HG02938 (cell line): ENCODE results near the gene ISCA1.

Experiments
- ATAC-seq: cut with Tn5 transposase; IDR thresholded peaks from one replicate; pipeline ENCODE4 v1.9.1; 2021; ENCODE audit warnings: mild to moderate bottlenecking, moderate library complexity; ENCODE audit not compliant: unreplicated experiment

ISCA1 gene

DNA sequence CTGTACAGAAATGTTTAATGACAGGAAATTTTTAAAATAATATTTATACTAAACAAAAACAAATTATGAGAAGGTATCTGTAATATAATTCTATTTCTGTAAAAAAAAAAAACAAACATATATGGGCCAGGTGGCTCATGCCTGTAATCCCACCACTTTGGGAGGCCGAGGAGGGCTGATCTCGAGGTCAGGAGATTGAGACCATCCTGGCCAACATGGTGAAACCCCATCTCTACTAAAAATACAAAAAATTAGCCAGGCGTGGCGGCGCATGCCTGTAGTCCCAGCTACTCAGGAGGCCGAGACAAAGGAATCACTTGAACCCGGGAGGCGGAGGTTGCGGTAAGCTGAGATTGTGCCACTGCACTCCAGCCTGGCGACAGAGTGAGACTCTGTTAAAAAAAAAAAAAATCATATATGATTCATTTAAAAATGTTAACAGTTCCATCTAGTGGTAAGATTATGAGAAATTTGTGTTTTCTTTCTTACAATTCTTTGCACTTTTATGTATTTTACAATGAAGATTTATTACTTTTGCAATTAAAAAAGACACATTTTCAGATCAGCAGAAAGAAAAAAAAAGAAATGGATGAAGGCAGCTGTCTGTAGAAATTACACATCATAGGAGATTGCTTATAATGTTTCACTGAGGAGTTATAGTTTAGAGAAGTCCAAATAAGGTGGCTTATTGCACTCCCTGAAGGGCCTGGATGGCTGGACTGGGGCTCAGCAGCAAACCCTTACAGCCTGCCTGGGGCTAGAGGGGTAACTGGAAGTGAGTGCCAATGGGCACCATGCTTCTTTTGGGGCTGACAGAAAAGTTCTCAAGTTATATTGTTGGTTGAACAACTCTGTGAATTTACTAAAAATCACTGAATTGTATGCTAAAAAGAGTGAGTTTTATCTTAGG lies 43.2 kb downstream of the ISCA1 start:
- no peak for ATAC-seq

DNA sequence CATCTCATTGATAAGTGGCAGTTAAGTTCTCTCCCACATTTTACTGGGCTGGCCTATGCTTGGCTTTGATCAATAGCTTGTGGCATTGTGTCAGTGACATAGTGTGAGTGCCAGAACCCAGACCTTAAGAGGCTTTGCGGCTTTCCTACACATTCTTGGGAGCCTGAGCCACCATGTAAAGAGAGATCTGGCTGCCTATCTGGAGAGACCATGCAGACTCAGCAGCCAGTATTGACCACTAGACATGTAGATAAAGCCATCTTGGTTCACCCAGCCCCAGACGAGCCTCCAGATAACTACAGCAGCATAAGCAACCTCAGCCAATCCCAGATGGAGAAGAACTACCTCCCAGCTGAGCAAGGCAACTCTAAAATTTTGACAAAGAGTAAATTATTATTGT lies 51.5 kb downstream of the ISCA1 start:
- ATAC-seq, result no peak

DNA sequence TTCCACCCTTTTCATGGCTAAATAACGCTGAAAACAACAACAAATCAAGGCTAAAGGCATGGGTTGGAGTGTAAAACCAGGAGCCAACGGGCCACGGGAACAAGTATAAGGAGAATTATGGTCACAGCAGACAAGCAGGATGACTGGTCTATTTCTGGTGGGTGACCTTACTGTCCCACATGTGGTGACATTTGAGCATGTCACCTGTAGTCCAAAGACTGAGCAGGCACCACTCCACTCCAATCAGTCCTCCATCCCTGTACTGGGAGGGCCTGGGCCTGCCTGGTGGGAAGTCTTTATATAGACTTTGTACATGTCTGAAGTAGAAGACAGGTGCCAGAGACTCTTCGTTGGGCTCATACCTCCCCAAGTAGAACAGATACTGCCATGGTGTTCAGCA lies 59.7 kb downstream of the ISCA1 start:
- no peak for ATAC-seq

DNA sequence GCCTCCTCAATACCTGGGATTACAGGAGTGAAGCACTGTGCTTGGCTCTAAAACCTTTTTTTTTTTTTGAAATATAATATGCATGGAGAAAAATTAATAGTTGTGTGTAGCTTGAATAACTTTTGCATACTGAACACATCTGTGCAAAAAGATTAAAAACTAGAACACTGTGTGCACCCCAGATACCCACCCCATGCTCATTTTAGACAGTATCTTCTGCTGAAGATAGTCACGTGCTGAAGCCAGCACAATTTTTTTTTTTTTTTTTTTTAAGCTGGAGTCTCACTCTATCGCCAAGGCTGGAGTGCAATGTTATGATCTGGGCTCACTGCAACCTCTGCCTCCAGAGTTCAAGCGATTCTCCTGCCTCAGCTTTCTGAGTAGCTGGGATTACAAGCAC lies 62.7 kb downstream of the ISCA1 start:
- no peak for ATAC-seq

DNA sequence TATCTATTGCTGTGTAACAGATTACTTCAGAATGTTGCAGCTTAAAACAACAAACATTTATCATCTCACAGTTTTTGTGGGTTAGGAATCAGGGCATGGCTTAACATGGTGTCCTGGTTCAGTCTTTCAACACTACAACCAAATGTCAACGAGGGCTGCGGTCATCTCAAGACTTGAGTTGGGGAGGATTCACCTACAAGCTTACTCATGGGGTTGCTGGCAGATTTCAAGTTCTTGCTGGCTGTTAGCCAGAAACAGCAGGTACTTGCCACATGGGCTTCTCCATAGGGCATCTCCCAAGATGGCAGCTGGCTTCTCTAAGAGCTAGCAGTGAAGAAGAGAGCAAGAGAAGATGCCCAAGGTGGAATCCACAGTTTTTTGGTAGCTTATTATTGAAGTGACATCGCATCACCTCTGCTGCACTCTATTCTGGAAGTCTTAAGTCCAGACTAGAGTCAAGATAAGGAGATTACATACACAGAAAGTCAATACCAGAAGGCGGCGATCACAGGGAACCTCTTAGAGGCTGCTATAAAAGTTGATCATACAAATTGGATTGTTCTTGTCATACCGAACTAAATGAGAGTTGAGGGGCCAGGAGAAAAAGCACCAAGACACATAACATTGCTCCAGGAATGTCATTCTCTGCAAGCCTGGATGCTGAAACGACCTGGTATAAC lies 65.1 kb downstream of the ISCA1 start:
- ATAC-seq, result no peak
